ENCODE data around the gene FRAT1.

GRCh38 chr10:97338041-97338440, 19.0 kb downstream of the FRAT1 start:
- TF ChIP-seq, protein P1, sequence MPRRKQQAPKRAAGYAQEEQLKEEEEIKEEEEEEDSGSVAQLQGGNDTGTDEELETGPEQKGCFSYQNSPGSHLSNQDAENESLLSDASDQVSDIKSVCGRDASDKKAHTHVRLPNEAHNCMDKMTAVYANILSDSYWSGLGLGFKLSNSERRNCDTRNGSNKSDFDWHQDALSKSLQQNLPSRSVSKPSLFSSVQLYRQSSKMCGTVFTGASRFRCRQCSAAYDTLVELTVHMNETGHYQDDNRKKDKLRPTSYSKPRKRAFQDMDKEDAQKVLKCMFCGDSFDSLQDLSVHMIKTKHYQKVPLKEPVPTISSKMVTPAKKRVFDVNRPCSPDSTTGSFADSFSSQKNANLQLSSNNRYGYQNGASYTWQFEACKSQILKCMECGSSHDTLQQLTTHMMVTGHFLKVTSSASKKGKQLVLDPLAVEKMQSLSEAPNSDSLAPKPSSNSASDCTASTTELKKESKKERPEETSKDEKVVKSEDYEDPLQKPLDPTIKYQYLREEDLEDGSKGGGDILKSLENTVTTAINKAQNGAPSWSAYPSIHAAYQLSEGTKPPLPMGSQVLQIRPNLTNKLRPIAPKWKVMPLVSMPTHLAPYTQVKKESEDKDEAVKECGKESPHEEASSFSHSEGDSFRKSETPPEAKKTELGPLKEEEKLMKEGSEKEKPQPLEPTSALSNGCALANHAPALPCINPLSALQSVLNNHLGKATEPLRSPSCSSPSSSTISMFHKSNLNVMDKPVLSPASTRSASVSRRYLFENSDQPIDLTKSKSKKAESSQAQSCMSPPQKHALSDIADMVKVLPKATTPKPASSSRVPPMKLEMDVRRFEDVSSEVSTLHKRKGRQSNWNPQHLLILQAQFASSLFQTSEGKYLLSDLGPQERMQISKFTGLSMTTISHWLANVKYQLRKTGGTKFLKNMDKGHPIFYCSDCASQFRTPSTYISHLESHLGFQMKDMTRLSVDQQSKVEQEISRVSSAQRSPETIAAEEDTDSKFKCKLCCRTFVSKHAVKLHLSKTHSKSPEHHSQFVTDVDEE (CRISPR knock-in tag; IDR thresholded peaks at IDR 0.05) = no peak
- no peak for TF ChIP-seq ZFP3 (CRISPR knock-in tag; IDR thresholded peaks at IDR 0.05)
- no peak for TF ChIP-seq TCF4 (CRISPR knock-in tag; IDR thresholded peaks at IDR 0.05; ENCODE audit: borderline replicate concordance)
- TF ChIP-seq, protein P2, sequence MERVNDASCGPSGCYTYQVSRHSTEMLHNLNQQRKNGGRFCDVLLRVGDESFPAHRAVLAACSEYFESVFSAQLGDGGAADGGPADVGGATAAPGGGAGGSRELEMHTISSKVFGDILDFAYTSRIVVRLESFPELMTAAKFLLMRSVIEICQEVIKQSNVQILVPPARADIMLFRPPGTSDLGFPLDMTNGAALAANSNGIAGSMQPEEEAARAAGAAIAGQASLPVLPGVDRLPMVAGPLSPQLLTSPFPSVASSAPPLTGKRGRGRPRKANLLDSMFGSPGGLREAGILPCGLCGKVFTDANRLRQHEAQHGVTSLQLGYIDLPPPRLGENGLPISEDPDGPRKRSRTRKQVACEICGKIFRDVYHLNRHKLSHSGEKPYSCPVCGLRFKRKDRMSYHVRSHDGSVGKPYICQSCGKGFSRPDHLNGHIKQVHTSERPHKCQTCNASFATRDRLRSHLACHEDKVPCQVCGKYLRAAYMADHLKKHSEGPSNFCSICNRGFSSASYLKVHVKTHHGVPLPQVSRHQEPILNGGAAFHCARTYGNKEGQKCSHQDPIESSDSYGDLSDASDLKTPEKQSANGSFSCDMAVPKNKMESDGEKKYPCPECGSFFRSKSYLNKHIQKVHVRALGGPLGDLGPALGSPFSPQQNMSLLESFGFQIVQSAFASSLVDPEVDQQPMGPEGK (CRISPR knock-in tag; IDR thresholded peaks at IDR 0.05; ENCODE audit: borderline replicate concordance) = no peak
- TF ChIP-seq BACH2 (CRISPR knock-in tag; IDR thresholded peaks at IDR 0.05; ENCODE audit: borderline replicate concordance) = no peak
- TF ChIP-seq RARB (CRISPR knock-in tag; IDR thresholded peaks at IDR 0.05) = no peak
- TF ChIP-seq, protein P3, sequence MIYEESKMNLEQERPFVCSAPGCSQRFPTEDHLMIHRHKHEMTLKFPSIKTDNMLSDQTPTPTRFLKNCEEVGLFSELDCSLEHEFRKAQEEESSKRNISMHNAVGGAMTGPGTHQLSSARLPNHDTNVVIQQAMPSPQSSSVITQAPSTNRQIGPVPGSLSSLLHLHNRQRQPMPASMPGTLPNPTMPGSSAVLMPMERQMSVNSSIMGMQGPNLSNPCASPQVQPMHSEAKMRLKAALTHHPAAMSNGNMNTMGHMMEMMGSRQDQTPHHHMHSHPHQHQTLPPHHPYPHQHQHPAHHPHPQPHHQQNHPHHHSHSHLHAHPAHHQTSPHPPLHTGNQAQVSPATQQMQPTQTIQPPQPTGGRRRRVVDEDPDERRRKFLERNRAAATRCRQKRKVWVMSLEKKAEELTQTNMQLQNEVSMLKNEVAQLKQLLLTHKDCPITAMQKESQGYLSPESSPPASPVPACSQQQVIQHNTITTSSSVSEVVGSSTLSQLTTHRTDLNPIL (CRISPR knock-in tag; IDR thresholded peaks at IDR 0.05; ENCODE audit: low read depth) = no peak
- TF ChIP-seq ARNTL (CRISPR knock-in tag; IDR thresholded peaks at IDR 0.05; ENCODE audit: borderline replicate concordance, low read depth) = no peak
- TF ChIP-seq ZNF70 (CRISPR knock-in tag; IDR thresholded peaks at IDR 0.05) = no peak

Data from SK-N-SH treated with all-trans-retinoic acid at 6 μM for 48 hours (cell line).